Activated CD4-positive, alpha-beta T cell treated with anti-CD3 and anti-CD28 coated beads, Interleukin-2, amount 50 U/mL, for 16 hours (primary cell): Measurements from ENCODE around the gene WDR4.
"Not testable (repeated sequence)": the region's sequence is repeated elsewhere in the genome, so short reads cannot be mapped to it uniquely, and the experiment has no call there.

Experiments
- DNase-seq: peaks from one replicate; pipeline ENCODE4 v3.0.0-alpha.2; 2020

WDR4 gene

GRCh38 chr21:42878993-42879787 lies at the start of gene WDR4:
TSS of gene WDR4 (minus strand) at chr21:42879539. CDS start at chr21:42879495, 44 bp downstream.
- peak; percentile 99 for DNase-seq

GRCh38 chr21:42927474-42928200 lies 48.3 kb upstream of the WDR4 start:
- not testable (repeated sequence) for DNase-seq

GRCh38 chr21:42925114-42925926 lies 46.0 kb upstream of the WDR4 start, which contains the start of gene ERVH48-1:
TSS of gene ERVH48-1 (minus strand) at chr21:42925630. CDS start at chr21:42919006, 6,624 bp downstream.
- DNase-seq = no peak

- no peak for DNase-seq
Measured at GRCh38 chr21:42924433-42924751, 45.1 kb upstream of the WDR4 start.

GRCh38 chr21:42923553-42924432 lies 44.5 kb upstream of the WDR4 start:
- DNase-seq = peak; percentile 93

- no peak for DNase-seq
Measured at GRCh38 chr21:42922918-42923317, 43.6 kb upstream of the WDR4 start.

- no peak for DNase-seq
Measured at GRCh38 chr21:42921927-42922326, 42.6 kb upstream of the WDR4 start.

- no peak for DNase-seq
Measured at GRCh38 chr21:42918291-42918690, 39.0 kb upstream of the WDR4 start.

- no peak for DNase-seq
Measured at GRCh38 chr21:42913476-42913875, 34.1 kb upstream of the WDR4 start.

GRCh38 chr21:42911920-42912319 lies 32.6 kb upstream of the WDR4 start:
- DNase-seq = not testable (repeated sequence)

GRCh38 chr21:42908484-42908883 lies 29.1 kb upstream of the WDR4 start:
- DNase-seq = not testable (repeated sequence)

- no peak for DNase-seq
Measured at GRCh38 chr21:42906233-42906632, 26.9 kb upstream of the WDR4 start.

- no peak for DNase-seq
Measured at GRCh38 chr21:42905195-42905594, 25.9 kb upstream of the WDR4 start.

- no peak for DNase-seq
Measured at GRCh38 chr21:42903817-42904216, 24.5 kb upstream of the WDR4 start.

GRCh38 chr21:42900446-42900845 lies 21.1 kb upstream of the WDR4 start:
- no peak for DNase-seq

GRCh38 chr21:42892931-42893755 lies 13.8 kb upstream of the WDR4 start, which contains the start of gene NDUFV3:
TSS of gene NDUFV3 (plus strand) at chr21:42893309. CDS start at chr21:42893334, 25 bp downstream.
- DNase-seq = peak; percentile 100

GRCh38 chr21:42892582-42892930 lies 13.2 kb upstream of the WDR4 start:
- DNase-seq = no peak

GRCh38 chr21:42887326-42887725 lies 8.0 kb upstream of the WDR4 start:
- no peak for DNase-seq

- no peak for DNase-seq
Measured at GRCh38 chr21:42883921-42884320, 4.6 kb upstream of the WDR4 start.

GRCh38 chr21:42880352-42880751 lies 1.0 kb upstream of the WDR4 start:
- no peak for DNase-seq

GRCh38 chr21:42878678-42878992 lies 704 bp downstream of the WDR4 start:
- DNase-seq = no peak

- DNase-seq = not testable (repeated sequence)
Measured at GRCh38 chr21:42875811-42876210, 3.5 kb downstream of the WDR4 start.
